Gastroesophageal sphincter (tissue), 3 donors: ENCODE measurements around the gene ZNF648.

Experiments
- EP300 ChIP-seq: sonication (generic); formaldehyde crosslinking; IDR thresholded peaks from one replicate; pipeline ENCODE4 v1.6.1; 2017; ENCODE audit warnings: antibody characterized with exemption, mild to moderate bottlenecking
- POLR2A ChIP-seq, 2 donors: fragments of 450-650 bp; IDR thresholded peaks; one replicate each; pipeline ENCODE4 v1.6.1; 2017; ENCODE audit warnings: antibody characterized with exemption in 2 of 2, mild to moderate bottlenecking in 2 of 2, moderate library complexity in 1 of 2
- TF ChIP-seq, protein P1 (sequence below), 4 experiments: fragments of 200-600 bp in 2 of 4; fragments of 450-650 bp in 2 of 4; sonication (generic) in 1 of 4; IDR thresholded peaks; one replicate each; pipeline ENCODE4 v1.5.1; 2017 to 2019; ENCODE audit warnings: antibody characterized with exemption in 4 of 4, mild to moderate bottlenecking in 2 of 4, moderate library complexity in 2 of 4

GRCh38 chr1:182086136-182086535, 24.6 kb upstream of the ZNF648 start:
- TF ChIP-seq, protein P1, sequence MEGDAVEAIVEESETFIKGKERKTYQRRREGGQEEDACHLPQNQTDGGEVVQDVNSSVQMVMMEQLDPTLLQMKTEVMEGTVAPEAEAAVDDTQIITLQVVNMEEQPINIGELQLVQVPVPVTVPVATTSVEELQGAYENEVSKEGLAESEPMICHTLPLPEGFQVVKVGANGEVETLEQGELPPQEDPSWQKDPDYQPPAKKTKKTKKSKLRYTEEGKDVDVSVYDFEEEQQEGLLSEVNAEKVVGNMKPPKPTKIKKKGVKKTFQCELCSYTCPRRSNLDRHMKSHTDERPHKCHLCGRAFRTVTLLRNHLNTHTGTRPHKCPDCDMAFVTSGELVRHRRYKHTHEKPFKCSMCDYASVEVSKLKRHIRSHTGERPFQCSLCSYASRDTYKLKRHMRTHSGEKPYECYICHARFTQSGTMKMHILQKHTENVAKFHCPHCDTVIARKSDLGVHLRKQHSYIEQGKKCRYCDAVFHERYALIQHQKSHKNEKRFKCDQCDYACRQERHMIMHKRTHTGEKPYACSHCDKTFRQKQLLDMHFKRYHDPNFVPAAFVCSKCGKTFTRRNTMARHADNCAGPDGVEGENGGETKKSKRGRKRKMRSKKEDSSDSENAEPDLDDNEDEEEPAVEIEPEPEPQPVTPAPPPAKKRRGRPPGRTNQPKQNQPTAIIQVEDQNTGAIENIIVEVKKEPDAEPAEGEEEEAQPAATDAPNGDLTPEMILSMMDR (IDR thresholded peaks at IDR 0.05) = no peak
- TF ChIP-seq EP300 (no peak), POLR2A (IDR thresholded peaks at IDR 0.05) (no peak)
